ENCODE data around the gene MCRS1.
"Not testable (repeated sequence)": the region's sequence is repeated elsewhere in the genome, so short reads cannot be mapped to it uniquely, and the experiment has no call there.

MCRS1 gene

DNA sequence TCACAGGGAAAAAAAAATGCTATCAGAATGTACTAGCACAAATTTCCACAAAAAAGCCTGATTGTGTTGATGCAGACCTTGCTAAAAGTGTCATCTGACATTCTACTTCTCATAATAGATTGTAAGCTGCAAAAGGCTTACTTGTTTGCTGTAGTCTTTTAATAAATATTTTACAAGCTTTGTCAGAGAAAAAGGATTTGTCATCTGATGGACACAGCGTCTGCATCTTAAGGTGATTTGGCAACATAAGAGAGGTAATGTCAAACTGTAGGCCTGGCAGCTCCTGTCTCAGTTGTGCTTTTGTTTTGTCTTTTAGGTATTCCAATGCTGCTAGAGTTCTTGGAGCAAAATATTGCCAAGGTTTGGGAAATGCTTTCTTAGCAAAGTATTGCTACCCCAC lies 55.4 kb downstream of the MCRS1 start:
- DNase-seq = no peak

- no peak for DNase-seq
These were observed 56.5 kb downstream of the MCRS1 start for GRCh38 chr12:49511410-49511809.

GRCh38 chr12:49509681-49510080 lies 58.3 kb downstream of the MCRS1 start:
- DNase-seq = not testable (repeated sequence)

Measured in stimulated activated CD4-positive, alpha-beta T cell treated with anti-CD3 and anti-CD28 coated beads, Interleukin-2, amount 100 ng/mL, for 24 hours (primary cell).